DND-41 (cell line): ENCODE results near the gene DAGLA.

ENCODE experiments used
- ATAC-seq: fragments of 200-7000 bp; cut with Tn5 transposase; 3 replicates; pipeline ENCODE4 v1.9.1; 2021; ENCODE audit warnings: low read depth; ENCODE audit not compliant: insufficient read depth
- DNase-seq: peaks from one replicate; pipeline ENCODE4 v3.0.0-alpha.2; 2020
- H2AFZ ChIP-seq: 2 replicates; pipeline ENCODE4 v1.6.0; 2012; ENCODE audit warnings: low read depth, low read length
- H3K27ac ChIP-seq: 2 replicates; pipeline ENCODE4 v1.5.1; 2012; ENCODE audit warnings: low read length, inconsistent platforms
- H3K27me3 ChIP-seq: fragments of 200-600 bp; sonication (generic); 2 replicates; pipeline ENCODE4 v1.6.0; 2012; ENCODE audit warnings: low read length, mild to moderate bottlenecking, inconsistent platforms; ENCODE audit not compliant: insufficient read depth, poor library complexity
- H3K36me3 ChIP-seq: 2 replicates; pipeline ENCODE4 v1.5.1; 2012; ENCODE audit warnings: low read length, inconsistent platforms; ENCODE audit not compliant: insufficient read depth
- H3K4me1 ChIP-seq: 2 replicates; pipeline ENCODE4 v1.5.1; 2012; ENCODE audit warnings: mild to moderate bottlenecking, low read length; ENCODE audit not compliant: insufficient read depth
- H3K4me2 ChIP-seq: 2 replicates; pipeline ENCODE4 v1.6.0; 2012; ENCODE audit warnings: mild to moderate bottlenecking, moderate library complexity, low read length, inconsistent platforms; ENCODE audit not compliant: insufficient read depth
- H3K4me3 ChIP-seq, 2 experiments: fragments of 200-600 bp in 1 of 2; shearing (Covaris generic) in 1 of 2; 2 replicates each; pipeline ENCODE4 v1.5.1; 2012 to 2016; ENCODE audit warnings: inconsistent platforms in 2 of 2, low read length in 2 of 2, mild to moderate bottlenecking in 2 of 2, low read depth in 1 of 2, moderate library complexity in 1 of 2
- H3K79me2 ChIP-seq: 2 replicates; pipeline ENCODE4 v1.6.0; 2012; ENCODE audit warnings: low read length, inconsistent platforms; ENCODE audit not compliant: insufficient read depth
- H3K9ac ChIP-seq: 2 replicates; pipeline ENCODE4 v1.6.0; 2012; ENCODE audit warnings: low read depth, mild to moderate bottlenecking, inconsistent platforms, low read length, moderate library complexity
- H3K9me3 ChIP-seq: 2 replicates; pipeline ENCODE4 v1.5.1; 2012; ENCODE audit warnings: low read length, moderate library complexity, mild to moderate bottlenecking, inconsistent platforms; ENCODE audit not compliant: insufficient read depth, severe bottlenecking
- H4K20me1 ChIP-seq: 2 replicates; pipeline ENCODE4 v1.6.0; 2012; ENCODE audit warnings: low read length; ENCODE audit not compliant: insufficient read depth
- CTCF ChIP-seq: IDR thresholded peaks from 2 replicates; pipeline ENCODE4 v1.5.1; 2012; ENCODE audit warnings: borderline replicate concordance, low read length, moderate library complexity, mild to moderate bottlenecking; ENCODE audit not compliant: poor library complexity, severe bottlenecking; ENCODE audit errors: extremely low read depth
- EZH2 ChIP-seq: IDR thresholded peaks from 3 replicates; pipeline ENCODE4 v1.6.1; 2012; ENCODE audit warnings: borderline replicate concordance, low read depth, mild to moderate bottlenecking, moderate library complexity, low read length, inconsistent platforms; ENCODE audit not compliant: severe bottlenecking

Gene DAGLA

GRCh38 chr11:61691380-61692156 is 11.4 kb downstream of the DAGLA start:
- H3K4me3 ChIP-seq, result no peak overlapping the region
- no peaks in the 10 kb centered on the region for H4K20me1 ChIP-seq
- no peak for DNase-seq
- no peak for TF ChIP-seq EZH2
- TF ChIP-seq CTCF, result no peak
- no peaks in the 10 kb centered on the region for H3K79me2 ChIP-seq
- no peaks in the 10 kb centered on the region for H3K36me3 ChIP-seq
- no peaks in the 10 kb centered on the region for H3K27me3 ChIP-seq
- no peaks in the 10 kb centered on the region for H3K9me3 ChIP-seq
- no peak overlapping the region for H2AFZ ChIP-seq
- ATAC-seq, result no peak
- H3K4me2 ChIP-seq, result no peak overlapping the region
- H3K9ac ChIP-seq, result no peak overlapping the region
- H3K27ac ChIP-seq, result no peak overlapping the region
- H3K4me1 ChIP-seq, result no peaks in the 10 kb centered on the region

GRCh38 chr11:61693922-61694601 is 13.9 kb downstream of the DAGLA start:
- no peak overlapping the region for H2AFZ ChIP-seq
- H3K79me2 ChIP-seq, result no peaks in the 10 kb centered on the region
- no peak for DNase-seq

GRCh38 chr11:61694602-61694939 is 14.4 kb downstream of the DAGLA start:
- Histone ChIP-seq H3K79me2 (no peaks in the 10 kb centered on the region), H3K36me3 (no peaks in the 10 kb centered on the region), H3K27me3 (no peaks in the 10 kb centered on the region), H3K9ac (no peak overlapping the region), H3K4me2 (no peak overlapping the region), H3K4me3 (no peak overlapping the region), H3K9me3 (no peaks in the 10 kb centered on the region), H3K4me1 (peaks cover 16% of the 10 kb centered on the region), H2AFZ (no peak overlapping the region), H3K27ac (no peak overlapping the region), H4K20me1 (no peaks in the 10 kb centered on the region)
- ATAC-seq (no peak), DNase-seq (no peak)
- TF ChIP-seq CTCF (no peak), EZH2 (no peak)

More at GRCh38 chr11:61693922-61694601, 13.9 kb downstream of the DAGLA start:
- Histone ChIP-seq H3K4me1 (peaks cover 15% of the 10 kb centered on the region), H3K27ac (no peak overlapping the region), H4K20me1 (no peaks in the 10 kb centered on the region), H3K36me3 (no peaks in the 10 kb centered on the region), H3K27me3 (no peaks in the 10 kb centered on the region), H3K9me3 (no peaks in the 10 kb centered on the region), H3K4me3 (no peak overlapping the region), H3K9ac (no peak overlapping the region), H3K4me2 (no peak overlapping the region)
- TF ChIP-seq CTCF, result no peak
- no peak for TF ChIP-seq EZH2
- no peak for ATAC-seq
